ENCODE data around the gene HDAC1.
"Not testable (repeated sequence)": the region's sequence is repeated elsewhere in the genome, so short reads cannot be mapped to it uniquely, and the experiment has no call there.

Gene HDAC1

GRCh38 chr1:32353431-32353830 lies 61.5 kb downstream of the HDAC1 start:
- H3K4me3 ChIP-seq (ENCODE audit: low read depth, low read length): no peak overlapping the region

GRCh38 chr1:32353886-32354570 lies 62.1 kb downstream of the HDAC1 start:
- DNase-seq (ENCODE audit: low read depth): no peak
- H3K4me3 ChIP-seq (ENCODE audit: low read depth, low read length): no peak overlapping the region
- in situ Hi-C loops (cut with HindIII; ENCODE audit: low sequenced_read_pairs): no loop called here
- no peak for TF ChIP-seq CTCF (IDR thresholded peaks at IDR 0.05; ENCODE audit: low read depth, low read length, missing control alignments)

More at GRCh38 chr1:32353431-32353830, 61.5 kb downstream of the HDAC1 start:
- in situ Hi-C loops (cut with HindIII; ENCODE audit: low sequenced_read_pairs): no loop called here
- no peak for DNase-seq (ENCODE audit: low read depth)
- no peak for TF ChIP-seq CTCF (IDR thresholded peaks at IDR 0.05; ENCODE audit: low read depth, low read length, missing control alignments)

- H3K4me3 ChIP-seq (ENCODE audit: low read depth, low read length); DNase-seq (ENCODE audit: low read depth); in situ Hi-C loops (cut with HindIII; ENCODE audit: low sequenced_read_pairs): not testable (repeated sequence)
Observed at GRCh38 chr1:32355778-32356177, 63.9 kb downstream of the HDAC1 start.

- in situ Hi-C loops (cut with HindIII; ENCODE audit: low sequenced_read_pairs): no loop called here
Observed at GRCh38 chr1:32356478-32356877, 64.6 kb downstream of the HDAC1 start.

GRCh38 chr1:32357614-32358013 lies 65.7 kb downstream of the HDAC1 start:
- in situ Hi-C loops (cut with HindIII; ENCODE audit: low sequenced_read_pairs): no loop called here
- DNase-seq (ENCODE audit: low read depth): no peak
- no peak for TF ChIP-seq CTCF (IDR thresholded peaks at IDR 0.05; ENCODE audit: low read depth, low read length, missing control alignments)
- H3K4me3 ChIP-seq (ENCODE audit: low read depth, low read length): no peak overlapping the region

More at GRCh38 chr1:32356478-32356877, 64.6 kb downstream of the HDAC1 start:
- no peak overlapping the region for H3K4me3 ChIP-seq (ENCODE audit: low read depth, low read length)
- no peak for DNase-seq (ENCODE audit: low read depth)
- TF ChIP-seq CTCF (IDR thresholded peaks at IDR 0.05; ENCODE audit: low read depth, low read length, missing control alignments): no peak

GRCh38 chr1:32358435-32358834 lies 66.6 kb downstream of the HDAC1 start:
- no peak for DNase-seq (ENCODE audit: low read depth)
- no peak overlapping the region for H3K4me3 ChIP-seq (ENCODE audit: low read depth, low read length)
- TF ChIP-seq CTCF (IDR thresholded peaks at IDR 0.05; ENCODE audit: low read depth, low read length, missing control alignments): no peak
- in situ Hi-C loops (cut with HindIII; ENCODE audit: low sequenced_read_pairs): no loop called here

- in situ Hi-C loops (cut with HindIII; ENCODE audit: low sequenced_read_pairs): no loop called here
- no peak for DNase-seq (ENCODE audit: low read depth)
- TF ChIP-seq CTCF (IDR thresholded peaks at IDR 0.05; ENCODE audit: low read depth, low read length, missing control alignments): no peak
- no peak overlapping the region for H3K4me3 ChIP-seq (ENCODE audit: low read depth, low read length)
Observed at GRCh38 chr1:32361308-32361673, 69.4 kb downstream of the HDAC1 start.
